Measurements from ENCODE around the gene CDK5R2.

CDK5R2 gene

GRCh38 chr2:218990612-218991011 is 31.1 kb downstream of the CDK5R2 start:
- DNase-seq = no peak

GRCh38 chr2:218991674-218992168 is 32.3 kb downstream of the CDK5R2 start:
- DNase-seq = no peak

GRCh38 chr2:218992196-218992595 is 32.7 kb downstream of the CDK5R2 start:
- no peak for DNase-seq

GRCh38 chr2:218992703-218993344 is 33.4 kb downstream of the CDK5R2 start:
- DNase-seq = no peak

GRCh38 chr2:218993345-218994315 is 34.2 kb downstream of the CDK5R2 start, which contains the start of gene CRYBA2:
TSS of gene CRYBA2 (minus strand) at chr2:218993422. CDS start at chr2:218993176, 246 bp downstream.
- no peak for DNase-seq

GRCh38 chr2:218995561-218995960 is 36.1 kb downstream of the CDK5R2 start:
- DNase-seq = no peak

GRCh38 chr2:218995972-218996711 is 36.7 kb downstream of the CDK5R2 start:
- peak; percentile 91 for DNase-seq

GRCh38 chr2:218996937-218997336 is 37.5 kb downstream of the CDK5R2 start:
- DNase-seq = no peak

- no peak for DNase-seq
These were observed 38.3 kb downstream of the CDK5R2 start for GRCh38 chr2:218997731-218998130.

- no peak for DNase-seq
These were observed 39.0 kb downstream of the CDK5R2 start for GRCh38 chr2:218998414-218999002.

- DNase-seq = no peak
These were observed 39.8 kb downstream of the CDK5R2 start for GRCh38 chr2:218999021-218999880.

GRCh38 chr2:218999881-219000568 is 40.6 kb downstream of the CDK5R2 start:
- DNase-seq = no peak

- no peak for DNase-seq
These were observed 41.1 kb downstream of the CDK5R2 start for GRCh38 chr2:219000569-219000960.

GRCh38 chr2:219001100-219001576 is 41.7 kb downstream of the CDK5R2 start:
- no peak for DNase-seq

- peak; percentile 51 for DNase-seq
These were observed 42.3 kb downstream of the CDK5R2 start for GRCh38 chr2:219001577-219002394.

- peak; percentile 78 for DNase-seq
These were observed 43.2 kb downstream of the CDK5R2 start for GRCh38 chr2:219002395-219003266.

- DNase-seq = no peak
These were observed 43.8 kb downstream of the CDK5R2 start for GRCh38 chr2:219003267-219003634.

- no peak for DNase-seq
These were observed 44.5 kb downstream of the CDK5R2 start for GRCh38 chr2:219003979-219004378.

- no peak for DNase-seq
These were observed 49.8 kb downstream of the CDK5R2 start for GRCh38 chr2:219009294-219009693.

Data from activated CD4-positive, alpha-beta T cell treated with anti-CD3 and anti-CD28 coated beads for 48 hours (primary cell).